Keratinocyte (primary cell): ENCODE results near the gene LRP1B.
"Not testable (repeated sequence)": the region's sequence is repeated elsewhere in the genome, so short reads cannot be mapped to it uniquely, and the experiment has no call there.

ENCODE experiments used
- CTCF ChIP-seq, 3 experiments: IDR thresholded peaks in 1 of 3; conservative IDR thresholded peaks in 1 of 3; optimal IDR thresholded peaks in 1 of 3; 2 replicates in 2 of 3; 3 replicates in 1 of 3; pipeline versions ENCODE3 to v1.5.1; 2011; ENCODE audit warnings: low read length in 3 of 3, mild to moderate bottlenecking in 3 of 3, moderate library complexity in 2 of 3, control low read depth in 1 of 3, inconsistent platforms in 1 of 3; ENCODE audit not compliant: insufficient read depth in 2 of 3; ENCODE audit errors: extremely low read depth in 1 of 3
- EZH2 ChIP-seq: IDR thresholded peaks from one replicate; pipeline ENCODE4 v1.6.1; 2012; ENCODE audit warnings: inconsistent platforms, mild to moderate bottlenecking, low read length, moderate library complexity

GRCh38 chr2:140650134-140650533 is 1480.7 kb downstream of the LRP1B start:
- not testable (repeated sequence) for TF ChIP-seq CTCF (optimal IDR thresholded peaks at IDR 0.05 in 1 of 3, IDR thresholded peaks at IDR 0.05 in 1 of 3, conservative IDR thresholded peaks at IDR 0.05 in 1 of 3; ENCODE audit: extremely low read depth in 1 of 3, insufficient read depth in 2 of 3, low read length in 3 of 3); EZH2
